DND-41 (cell line): ENCODE results near the gene NECAB3.

ENCODE experiments used
- ATAC-seq: fragments of 200-7000 bp; cut with Tn5 transposase; 3 replicates; pipeline ENCODE4 v1.9.1; 2021; ENCODE audit warnings: low read depth; ENCODE audit not compliant: insufficient read depth
- DNase-seq: peaks from one replicate; pipeline ENCODE4 v3.0.0-alpha.2; 2020
- H2AFZ ChIP-seq: 2 replicates; pipeline ENCODE4 v1.6.0; 2012; ENCODE audit warnings: low read depth, low read length
- H3K27ac ChIP-seq: 2 replicates; pipeline ENCODE4 v1.5.1; 2012; ENCODE audit warnings: low read length, inconsistent platforms
- H3K27me3 ChIP-seq: fragments of 200-600 bp; sonication (generic); 2 replicates; pipeline ENCODE4 v1.6.0; 2012; ENCODE audit warnings: low read length, mild to moderate bottlenecking, inconsistent platforms; ENCODE audit not compliant: insufficient read depth, poor library complexity
- H3K36me3 ChIP-seq: 2 replicates; pipeline ENCODE4 v1.5.1; 2012; ENCODE audit warnings: low read length, inconsistent platforms; ENCODE audit not compliant: insufficient read depth
- H3K4me1 ChIP-seq: 2 replicates; pipeline ENCODE4 v1.5.1; 2012; ENCODE audit warnings: mild to moderate bottlenecking, low read length; ENCODE audit not compliant: insufficient read depth
- H3K4me2 ChIP-seq: 2 replicates; pipeline ENCODE4 v1.6.0; 2012; ENCODE audit warnings: mild to moderate bottlenecking, moderate library complexity, low read length, inconsistent platforms; ENCODE audit not compliant: insufficient read depth
- H3K4me3 ChIP-seq, 2 experiments: fragments of 200-600 bp in 1 of 2; shearing (Covaris generic) in 1 of 2; 2 replicates each; pipeline ENCODE4 v1.5.1; 2012 to 2016; ENCODE audit warnings: inconsistent platforms in 2 of 2, low read length in 2 of 2, mild to moderate bottlenecking in 2 of 2, low read depth in 1 of 2, moderate library complexity in 1 of 2
- H3K79me2 ChIP-seq: 2 replicates; pipeline ENCODE4 v1.6.0; 2012; ENCODE audit warnings: low read length, inconsistent platforms; ENCODE audit not compliant: insufficient read depth
- H3K9ac ChIP-seq: 2 replicates; pipeline ENCODE4 v1.6.0; 2012; ENCODE audit warnings: low read depth, mild to moderate bottlenecking, inconsistent platforms, low read length, moderate library complexity
- H3K9me3 ChIP-seq: 2 replicates; pipeline ENCODE4 v1.5.1; 2012; ENCODE audit warnings: low read length, moderate library complexity, mild to moderate bottlenecking, inconsistent platforms; ENCODE audit not compliant: insufficient read depth, severe bottlenecking
- H4K20me1 ChIP-seq: 2 replicates; pipeline ENCODE4 v1.6.0; 2012; ENCODE audit warnings: low read length; ENCODE audit not compliant: insufficient read depth
- CTCF ChIP-seq: IDR thresholded peaks from 2 replicates; pipeline ENCODE4 v1.5.1; 2012; ENCODE audit warnings: borderline replicate concordance, low read length, moderate library complexity, mild to moderate bottlenecking; ENCODE audit not compliant: poor library complexity, severe bottlenecking; ENCODE audit errors: extremely low read depth
- EZH2 ChIP-seq: IDR thresholded peaks from 3 replicates; pipeline ENCODE4 v1.6.1; 2012; ENCODE audit warnings: borderline replicate concordance, low read depth, mild to moderate bottlenecking, moderate library complexity, low read length, inconsistent platforms; ENCODE audit not compliant: severe bottlenecking

NECAB3 gene

DNA sequence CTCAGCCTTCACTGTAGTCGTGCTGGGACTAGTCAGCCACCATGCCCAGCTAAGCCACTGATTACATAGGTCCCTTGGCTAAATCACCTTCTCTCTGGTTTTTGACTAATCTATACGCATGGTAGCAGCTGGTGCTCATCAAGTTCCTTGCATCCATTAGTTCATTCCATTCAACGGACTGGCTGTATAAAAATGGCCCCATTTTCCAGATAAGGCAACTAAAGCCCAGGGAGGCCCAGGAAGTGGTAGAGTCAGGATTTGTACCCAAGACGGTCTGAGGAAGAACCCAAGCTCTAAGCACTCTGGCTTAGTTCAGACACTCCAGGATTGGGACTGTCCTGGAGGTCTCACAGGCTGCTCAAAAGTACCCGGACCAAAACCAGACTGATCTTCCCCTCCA lies 7.1 kb upstream of the NECAB3 start:
- no peak overlapping the region for H2AFZ ChIP-seq
- peaks cover 32% of the 10 kb centered on the region for H3K4me1 ChIP-seq
- H3K4me3 ChIP-seq: no peak overlapping the region
- H3K27ac ChIP-seq: 0 out of 2 replicates have a peak overlapping the region, but pooled peaks have one; percentile 5
- H3K9ac ChIP-seq: no peak overlapping the region
- peaks cover 92% of the 10 kb centered on the region for H4K20me1 ChIP-seq
- H3K79me2 ChIP-seq: peaks cover 68% of the 10 kb centered on the region
- DNase-seq: no peak
- ATAC-seq: no peak
- no peak for TF ChIP-seq EZH2
- TF ChIP-seq CTCF: no peak
- H3K27me3 ChIP-seq: no peaks in the 10 kb centered on the region
- no peak overlapping the region for H3K4me2 ChIP-seq
- no peaks in the 10 kb centered on the region for H3K9me3 ChIP-seq
- peaks cover 90% of the 10 kb centered on the region for H3K36me3 ChIP-seq

DNA sequence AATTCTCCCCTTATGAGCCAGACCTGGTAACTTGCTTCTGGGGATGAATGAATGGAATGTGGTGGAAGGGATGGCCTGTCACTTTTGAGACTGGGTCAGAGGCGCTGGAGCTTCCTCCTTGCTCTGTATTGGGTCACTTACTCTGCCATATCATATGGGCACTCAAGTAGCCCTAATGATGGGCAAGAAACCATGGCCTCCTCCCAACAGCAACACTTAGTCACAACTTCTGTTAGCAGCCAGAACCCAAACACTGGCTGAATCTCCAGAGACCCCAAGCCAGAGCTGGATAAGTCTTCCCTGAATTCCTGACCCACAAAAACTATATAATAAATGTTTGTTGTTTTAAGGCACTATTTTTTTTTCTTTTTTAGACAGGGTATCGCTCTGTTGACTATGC lies 6.5 kb upstream of the NECAB3 start:
- Histone ChIP-seq H3K4me1 (peaks cover 32% of the 10 kb centered on the region), H3K9me3 (no peaks in the 10 kb centered on the region), H3K4me2 (no peak overlapping the region), H3K79me2 (peaks cover 64% of the 10 kb centered on the region), H2AFZ (no peak overlapping the region), H3K27ac (no peak overlapping the region), H3K9ac (no peak overlapping the region), H4K20me1 (peaks cover 98% of the 10 kb centered on the region), H3K36me3 (peaks cover 96% of the 10 kb centered on the region), H3K27me3 (no peaks in the 10 kb centered on the region), H3K4me3 (no peak overlapping the region)
- ATAC-seq: no peak
- TF ChIP-seq EZH2: no peak
- TF ChIP-seq CTCF: no peak
- no peak for DNase-seq

DNA sequence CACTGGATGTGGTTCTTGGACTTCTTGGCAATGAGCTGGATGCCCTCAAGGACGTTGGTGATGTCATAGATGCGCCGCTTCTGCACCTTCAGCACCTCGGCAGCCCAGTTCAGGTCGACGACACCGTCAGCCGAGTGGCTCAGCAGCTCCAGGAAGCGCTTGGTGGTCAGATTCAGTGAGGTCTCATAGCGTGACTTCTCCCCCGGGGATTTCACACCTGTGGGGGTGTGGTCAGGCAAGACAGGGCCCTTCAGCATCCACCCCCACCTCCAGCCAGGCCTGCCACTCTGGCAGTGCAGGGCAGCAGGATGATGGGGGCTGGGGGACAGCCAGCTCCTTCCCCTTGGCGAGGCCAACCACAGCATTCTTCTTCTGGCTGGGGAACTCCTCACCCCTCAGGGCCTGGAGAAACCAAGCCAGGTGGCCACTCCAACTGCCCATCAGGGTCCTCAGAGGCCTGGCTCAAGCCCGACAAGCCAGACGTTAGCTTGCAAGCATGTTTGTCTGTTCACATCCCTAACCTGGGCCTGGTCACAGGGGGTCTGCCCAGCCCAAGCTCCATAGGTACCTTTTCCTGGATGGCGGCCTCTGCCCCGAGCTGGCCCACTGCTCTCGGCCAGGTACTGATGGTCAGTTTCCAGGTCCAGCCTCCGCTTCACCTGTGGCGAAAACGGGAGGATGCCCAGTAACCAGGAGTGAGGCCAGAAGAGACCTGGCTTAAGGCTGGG lies 5.7 kb upstream of the NECAB3 start:
- H2AFZ ChIP-seq: no peak overlapping the region
- TF ChIP-seq EZH2 (no peak), CTCF (no peak)
- no peak overlapping the region for H3K9ac ChIP-seq
- no peak overlapping the region for H3K27ac ChIP-seq
- no peaks in the 10 kb centered on the region for H3K27me3 ChIP-seq
- H3K9me3 ChIP-seq: no peaks in the 10 kb centered on the region
- no peak for DNase-seq
- peaks cover 31% of the 10 kb centered on the region for H3K4me1 ChIP-seq
- no peak for ATAC-seq
- H3K36me3 ChIP-seq: peaks cover 90% of the 10 kb centered on the region
- H3K4me3 ChIP-seq: no peak overlapping the region
- peaks cover 56% of the 10 kb centered on the region for H3K79me2 ChIP-seq
- no peak overlapping the region for H3K4me2 ChIP-seq
- peaks cover 98% of the 10 kb centered on the region for H4K20me1 ChIP-seq
